Esophagus squamous epithelium (tissue), 5 donors: ENCODE measurements around the gene FLCN. TPM values are rescaled to one million over a fixed set of nuclear protein-coding genes. Genes with fewer than 3 reads are reported as not detected.

ENCODE experiments used
- DNase-seq: peaks from one replicate; lab custom pipeline; 2025; lab: John Stamatoyannopoulos, UW
- H3K27ac ChIP-seq, 4 donors: fragments of 200-600 bp; sonication (generic); one replicate each; pipeline ENCODE4 v1.5.1; 2016 to 2019; ENCODE audit warnings: mild to moderate bottlenecking in 1 of 4
- H3K27me3 ChIP-seq, 4 donors: fragments of 200-600 bp; sonication (generic); 1 replicate in 3 of 4; 2 replicates in 1 of 4; pipeline versions ENCODE4 v1.5.1 to v1.6.0; 2017 to 2021; ENCODE audit warnings: antibody characterized with exemption in 1 of 4
- H3K36me3 ChIP-seq, 3 donors: fragments of 200-600 bp; sonication (generic); one replicate each; pipeline ENCODE4 v1.5.1; 2016 to 2019
- H3K4me1 ChIP-seq, 3 donors: fragments of 200-600 bp; sonication (generic); one replicate each; pipeline ENCODE4 v1.5.1; 2017 to 2019
- H3K4me3 ChIP-seq, 4 donors: fragments of 200-600 bp; sonication (generic); 1 replicate in 3 of 4; 2 replicates in 1 of 4; pipeline ENCODE4 v1.5.1; 2016 to 2019; ENCODE audit warnings: mild to moderate bottlenecking in 2 of 4, moderate library complexity in 1 of 4
- H3K9me3 ChIP-seq, 3 donors: fragments of 200-600 bp; sonication (generic); one replicate each; pipeline ENCODE4 v1.5.1; 2016 to 2019
- CTCF ChIP-seq, 6 experiments: fragments of 450-650 bp in 4 of 6; fragments of 200-600 bp in 2 of 6; sonication (generic) in 2 of 6; IDR thresholded peaks; one replicate each; pipeline ENCODE4 v1.5.1; 2016 to 2019; ENCODE audit warnings: antibody characterized with exemption in 6 of 6, mild to moderate bottlenecking in 4 of 6, moderate library complexity in 4 of 6
- POLR2A ChIP-seq, 4 donors: fragments of 450-650 bp; IDR thresholded peaks; one replicate each; pipeline ENCODE4 v1.6.1; 2017; ENCODE audit warnings: antibody characterized with exemption in 4 of 4, mild to moderate bottlenecking in 4 of 4, moderate library complexity in 3 of 4
- WGBS, 2 donors: methylation state at CpG; one replicate each; pipeline ENCODE4 v1.1.5; 2018; 5-methylcytosine and 5-hydroxymethylcytosine counted together
- intact Hi-C: fragments of 100-400 bp; cut with DNase I; formaldehyde crosslinking; loops from one replicate; pipeline ENCODE4 v1.15.0; 2022
- total RNA-seq, 4 donors: library from RNA; depleted of rRNA; stranded (reverse); fragments of >200 nt; gene quantifications; one replicate each; pipeline ENCODE4 v1.1.0, GENCODE V29; 2016
- donor health status: DM: yes; HTN: yes; CAD: no.

FLCN gene
- total RNA-seq, 4 donors from 2014 or later: 11.6 to 27.5 (median 12.4) TPM

- no peak overlapping the region for H3K27ac ChIP-seq
- H3K36me3 ChIP-seq: peaks cover 0 to 51% (median 19%) of the 10 kb centered on the region in 3 donors
- peaks cover 7 to 40% (median 17%) of the 10 kb centered on the region in 3 donors for H3K4me1 ChIP-seq
- 75 to 81% methylated on average over 6 of the region's 6 CpGs for WGBS, 2 donors
- intact Hi-C loops: no loop called here
- no peak for TF ChIP-seq POLR2A (IDR thresholded peaks at IDR 0.05)
- TF ChIP-seq CTCF (IDR thresholded peaks at IDR 0.05): no peak
- H3K9me3 ChIP-seq: no peaks in the 10 kb centered on the region
- no peaks in the 10 kb centered on the region for H3K27me3 ChIP-seq
- H3K4me3 ChIP-seq: no peak overlapping the region
- no peak for DNase-seq
Observed at GRCh38 chr17:17275971-17276370, 39.0 kb upstream of the FLCN start.

GRCh38 chr17:17269926-17270773 is 33.2 kb upstream of the FLCN start:
- H3K27ac ChIP-seq: no peak overlapping the region
- no peak for DNase-seq
- H3K9me3 ChIP-seq: no peaks in the 10 kb centered on the region
- intact Hi-C loops: no loop called here
- H3K36me3 ChIP-seq: peaks cover 0 to 100% (median 64%) of the 10 kb centered on the region in 3 donors
- no peaks in the 10 kb centered on the region for H3K4me1 ChIP-seq
- TF ChIP-seq CTCF (IDR thresholded peaks at IDR 0.05) (peak in 2 of 6 experiments; percentile 12 to 23), POLR2A (IDR thresholded peaks at IDR 0.05) (no peak)
- no peak overlapping the region for H3K4me3 ChIP-seq
- 89 to 91% methylated on average over 9 of the region's 9 CpGs for WGBS, 2 donors
- no peaks in the 10 kb centered on the region for H3K27me3 ChIP-seq

GRCh38 chr17:17264430-17264829 is 27.5 kb upstream of the FLCN start:
- Histone ChIP-seq H3K4me3 (no peak overlapping the region), H3K27me3 (no peaks in the 10 kb centered on the region), H3K36me3 (peaks cover 3 to 100% (median 38%) of the 10 kb centered on the region in 3 donors), H3K4me1 (no peaks in the 10 kb centered on the region), H3K27ac (no peak overlapping the region), H3K9me3 (no peaks in the 10 kb centered on the region)
- TF ChIP-seq CTCF (IDR thresholded peaks at IDR 0.05) (no peak), POLR2A (IDR thresholded peaks at IDR 0.05) (no peak)
- WGBS, 2 donors: 82 to 86% methylated on average over 2 of the region's 2 CpGs
- intact Hi-C loops: no loop called here
- DNase-seq: no peak

GRCh38 chr17:17258998-17259397 is 22.0 kb upstream of the FLCN start:
- intact Hi-C loops: no loop called here
- no peak for DNase-seq
- Histone ChIP-seq H3K36me3 (peaks cover 3 to 100% (median 29%) of the 10 kb centered on the region in 3 donors), H3K9me3 (no peaks in the 10 kb centered on the region), H3K27me3 (no peaks in the 10 kb centered on the region), H3K27ac (no peak overlapping the region), H3K4me1 (no peaks in the 10 kb centered on the region), H3K4me3 (no peak overlapping the region)
- WGBS, 2 donors: 95 to 98% methylated on average over 4 of the region's 4 CpGs
- TF ChIP-seq POLR2A (IDR thresholded peaks at IDR 0.05) (no peak), CTCF (IDR thresholded peaks at IDR 0.05) (no peak)

GRCh38 chr17:17258011-17258410 is 21.0 kb upstream of the FLCN start:
- no peaks in the 10 kb centered on the region for H3K4me1 ChIP-seq
- H3K4me3 ChIP-seq: no peak overlapping the region
- peaks cover 3 to 100% (median 39%) of the 10 kb centered on the region in 3 donors for H3K36me3 ChIP-seq
- intact Hi-C loops: no loop called here
- no peaks in the 10 kb centered on the region for H3K27me3 ChIP-seq
- 93% methylated on average over 7 of the region's 7 CpGs for WGBS, 2 donors
- no peak for DNase-seq
- no peak overlapping the region for H3K27ac ChIP-seq
- H3K9me3 ChIP-seq: no peaks in the 10 kb centered on the region
- TF ChIP-seq CTCF (IDR thresholded peaks at IDR 0.05) (no peak), POLR2A (IDR thresholded peaks at IDR 0.05) (no peak)
